Measurements from ENCODE around the gene CMPK2.

DNA sequence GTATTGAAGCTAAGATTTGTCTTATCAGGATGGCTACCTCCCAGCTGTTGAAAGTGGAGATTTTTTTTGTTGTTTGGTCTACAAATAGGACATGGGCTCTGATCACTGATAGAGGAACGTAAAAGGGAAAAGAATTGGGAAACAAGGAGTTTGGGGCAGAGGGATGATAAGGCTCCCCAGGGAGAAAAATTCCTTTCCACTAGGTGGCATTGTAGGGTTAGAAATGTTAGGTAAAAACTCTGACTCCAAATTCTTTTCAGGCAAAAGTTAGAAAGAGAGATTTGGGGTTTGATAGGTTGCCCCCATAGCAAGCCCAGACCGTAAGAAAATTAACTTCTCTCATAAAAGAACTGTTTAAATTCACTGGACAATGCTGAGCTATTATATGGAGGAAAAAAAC, 19.8 kb downstream of the CMPK2 start:
- TF ChIP-seq POLR2AphosphoS5 (IDR thresholded peaks at IDR 0.05) (no peak), CTCF (IDR thresholded peaks at IDR 0.05) (no peak), POLR2A (IDR thresholded peaks at IDR 0.05) (no peak)

Data from sigmoid colon (tissue), 4 donors.